SK-N-SH (cell line): ENCODE measurements around the gene MRPL54. TPM values are rescaled to one million over a fixed set of nuclear protein-coding genes. Genes with fewer than 3 reads are reported as not detected.

Experiments
- CTCF ChIA-PET: fragments of 300-600, 350-600 bp; formaldehyde crosslinking; extraction: SDS; loops from one replicate; lab custom pipeline; 2021; lab: Yijun Ruan, JAX
- POLR2A ChIA-PET: fragments of 350-600 bp; sonication (Branson Sonifier 250); formaldehyde crosslinking; extraction: SDS; loops from one replicate; lab custom pipeline; 2020; ENCODE audit warnings: antibody characterized with exemption, inconsistent platforms; lab: Yijun Ruan, JAX
- DNase-seq: peaks from one replicate; pipeline ENCODE4 v3.0.0; 2012
- H2AFZ ChIP-seq: fragments of 200-600 bp; sonication (generic); 2 replicates; pipeline ENCODE4 v1.8.1; 2016; ENCODE audit warnings: antibody characterized with exemption, mild to moderate bottlenecking, low read depth
- H3F3A ChIP-seq: fragments of 200-600 bp; sonication (generic); replicated peaks from 2 replicates; pipeline ENCODE3; 2016; ENCODE audit warnings: antibody characterized with exemption, mild to moderate bottlenecking; ENCODE audit not compliant: insufficient read depth
- H3K27ac ChIP-seq, 2 experiments: fragments of 200-500 bp in 1 of 2; fragments of 200-600 bp in 1 of 2; sonication (Bioruptor generic) in 1 of 2; sonication (generic), shearing (Covaris generic) in 1 of 2; 2 replicates each; pipeline versions ENCODE4 v1.5.1 to v1.6.1; 2014 to 2016; ENCODE audit warnings: low read depth in 2 of 2, inconsistent platforms in 1 of 2, low read length in 1 of 2, mild to moderate bottlenecking in 1 of 2, mixed read lengths in 1 of 2
- H3K27me3 ChIP-seq: fragments of 200-600 bp; sonication (generic), shearing (Covaris generic); 2 replicates; pipeline ENCODE4 v1.6.1; 2016; ENCODE audit warnings: mixed run types; ENCODE audit not compliant: insufficient read depth
- H3K36me3 ChIP-seq, 2 experiments: fragments of 200-500 bp in 1 of 2; fragments of 200-600 bp in 1 of 2; sonication (Bioruptor generic) in 1 of 2; sonication (generic) in 1 of 2; replicated peaks in 1 of 2; 2 replicates each; pipeline versions ENCODE3 to v1.5.1; 2014 to 2016; ENCODE audit warnings: low read length in 1 of 2, mild to moderate bottlenecking in 1 of 2; ENCODE audit not compliant: insufficient read depth in 2 of 2, control insufficient read depth in 1 of 2
- H3K4me1 ChIP-seq, 2 experiments: fragments of 200-500 bp in 1 of 2; fragments of 200-600 bp in 1 of 2; sonication (Bioruptor generic) in 1 of 2; sonication (generic), shearing (Covaris generic) in 1 of 2; 2 replicates each; pipeline versions ENCODE4 v1.5.1 to v1.6.1; 2014 to 2016; ENCODE audit warnings: low read depth in 1 of 2, low read length in 1 of 2, mixed run types in 1 of 2; ENCODE audit not compliant: insufficient read depth in 2 of 2, control insufficient read depth in 1 of 2
- H3K4me2 ChIP-seq: fragments of 200-600 bp; sonication (generic), shearing (Covaris generic); 2 replicates; pipeline ENCODE4 v1.6.1; 2017; ENCODE audit warnings: mixed run types
- H3K4me3 ChIP-seq, 2 experiments: fragments of 200-500 bp in 1 of 2; fragments of 200-600 bp in 1 of 2; sonication (Bioruptor generic) in 1 of 2; sonication (generic), shearing (Covaris generic) in 1 of 2; 2 replicates each; pipeline versions ENCODE4 v1.5.1 to v1.8.1; 2014 to 2016; ENCODE audit warnings: low read depth in 2 of 2, inconsistent platforms in 1 of 2, low read length in 1 of 2, mild to moderate bottlenecking in 1 of 2, mixed read lengths in 1 of 2, moderate library complexity in 1 of 2
- H3K79me2 ChIP-seq: fragments of 200-600 bp; sonication (generic); 2 replicates; pipeline ENCODE4 v1.8.1; 2017; ENCODE audit warnings: mild to moderate bottlenecking; ENCODE audit not compliant: insufficient read depth
- H3K9ac ChIP-seq: fragments of 200-600 bp; sonication (generic); 2 replicates; pipeline ENCODE4 v1.6.1; 2017; ENCODE audit warnings: mixed run types
- H3K9me2 ChIP-seq: fragments of 200-600 bp; sonication (generic); 2 replicates; pipeline ENCODE4 v1.6.1; 2017; ENCODE audit warnings: mixed run types
- H3K9me3 ChIP-seq: fragments of 200-600 bp; sonication (generic); 2 replicates; pipeline ENCODE4 v1.6.1; 2017; ENCODE audit warnings: mixed run types, mild to moderate bottlenecking, moderate library complexity
- H4K20me1 ChIP-seq: fragments of 200-600 bp; sonication (generic); 2 replicates; pipeline ENCODE4 v1.6.1; 2017; ENCODE audit warnings: mild to moderate bottlenecking, mixed run types; ENCODE audit not compliant: insufficient read depth
- EZH2phosphoT487 ChIP-seq: fragments of 200-600 bp; sonication (generic); IDR thresholded peaks from 2 replicates; pipeline ENCODE4 v1.6.1; 2017; ENCODE audit warnings: low read depth, mixed run types, mild to moderate bottlenecking, antibody characterized with exemption, moderate library complexity, borderline replicate concordance
- FOXM1 ChIP-seq: IDR thresholded peaks from 2 replicates; pipeline ENCODE4 v1.4.0; 2012; ENCODE audit warnings: low read depth, mild to moderate bottlenecking
- GATA2 ChIP-seq: sonication (generic); formaldehyde crosslinking; IDR thresholded peaks from 2 replicates; pipeline ENCODE4 v1.5.0; 2020; ENCODE audit warnings: mild to moderate bottlenecking, missing genetic modification reagents
- POLR2AphosphoS5 ChIP-seq: IDR thresholded peaks from 2 replicates; pipeline ENCODE4 v1.6.1; 2012; ENCODE audit warnings: low read depth, low read length
- RCOR1 ChIP-seq: fragments of 150-350 bp; IDR thresholded peaks from 2 replicates; pipeline ENCODE4 v1.6.1; 2017; ENCODE audit warnings: antibody characterized with exemption, low read length
- RFX5 ChIP-seq: IDR thresholded peaks from 2 replicates; pipeline ENCODE4 v1.6.1; 2012; ENCODE audit warnings: mild to moderate bottlenecking, improper control_type of control experiment, low read length
- RXRA ChIP-seq: IDR thresholded peaks from 2 replicates; pipeline ENCODE4 v1.4.0; 2012; ENCODE audit warnings: low read depth, mild to moderate bottlenecking, borderline replicate concordance
- SIN3A ChIP-seq: IDR thresholded peaks from 2 replicates; pipeline ENCODE4 v1.6.1; 2012; ENCODE audit warnings: low read depth, mild to moderate bottlenecking, low read length, moderate library complexity, borderline replicate concordance
- SMC3 ChIP-seq: IDR thresholded peaks from 2 replicates; pipeline ENCODE4 v1.6.1; 2012; ENCODE audit warnings: low read depth, low read length, improper control_type of control experiment
- TCF12 ChIP-seq: IDR thresholded peaks from 2 replicates; pipeline ENCODE4 v1.4.0; 2012
- WGBS: methylation state at CpG from one replicate; pipeline ENCODE4 v1.1.6; 2017; ENCODE audit warnings: low lambda C conversion rate; 5-methylcytosine and 5-hydroxymethylcytosine counted together
- polyA plus RNA-seq, 3 experiments: library from polyadenylated mRNA; depleted of rRNA; stranded (reverse); fragments of >200 nt; gene quantifications; 2 replicates each; pipeline ENCODE4 v1.2.3, GENCODE V29; 2012
- TF ChIP-seq, protein P1 (sequence below): IDR thresholded peaks from 2 replicates; pipeline ENCODE4 v1.4.0; 2012; ENCODE audit warnings: low read depth, borderline replicate concordance
- TF ChIP-seq, protein P2 (sequence below): IDR thresholded peaks from 2 replicates; pipeline ENCODE4; 2012
- TF ChIP-seq, protein P3 (sequence below): IDR thresholded peaks from 2 replicates; pipeline ENCODE4 v1.6.1; 2012; ENCODE audit warnings: mild to moderate bottlenecking, low read depth, low read length, moderate library complexity
- TF ChIP-seq, protein P4 (sequence below): fragments of 150-350 bp; IDR thresholded peaks from 2 replicates; pipeline ENCODE4 v1.6.1; 2017; ENCODE audit warnings: antibody characterized with exemption, low read length, low read depth, borderline replicate concordance

The MRPL54 gene
- polyA plus RNA-seq, 1 of the 3 experiments (the other 2 are of a cell fraction) = 125 TPM

DNA sequence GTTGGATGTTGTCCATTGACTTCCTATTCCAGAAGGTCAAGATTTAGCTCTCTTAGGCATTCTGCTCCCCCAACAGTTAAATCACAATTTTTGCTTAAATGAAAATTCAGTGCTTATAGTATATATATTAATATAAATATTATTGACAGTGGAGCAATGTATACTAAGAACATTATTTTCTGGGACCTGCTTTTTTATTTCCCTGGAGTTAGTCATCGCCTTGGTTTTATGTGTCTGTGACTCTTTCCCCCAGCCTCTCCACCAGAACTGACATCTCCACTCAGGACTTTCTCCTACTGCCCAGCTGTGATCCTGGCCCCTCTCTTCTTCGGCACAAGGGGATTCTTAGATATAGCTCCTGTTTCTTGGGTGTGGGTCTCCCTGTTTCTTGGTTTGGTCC lies 33.9 kb downstream of the MRPL54 start:
- ChIA-PET CTCF (interaction anchor here (1.0 to 1.2 kb wide), 2 partner anchors 12 to 26 kb away, joined by 3 to 5 read pairs; no protein-coding TSS in a partner anchor), POLR2A (interaction anchor here (0.6 kb wide), 1 partner anchor 846 kb away, joined by 3 read pairs; no protein-coding TSS in a partner anchor)
- Histone ChIP-seq H3F3A (no peaks in the 10 kb centered on the region), H3K79me2 (no peaks in the 10 kb centered on the region), H4K20me1 (no peaks in the 10 kb centered on the region), H3K4me2 (no peak overlapping the region), H3K9me3 (no peaks in the 10 kb centered on the region), H3K27ac (no peak overlapping the region), H3K36me3 (no peaks in the 10 kb centered on the region), H2AFZ (no peak overlapping the region), H3K4me1 (peaks cover 0 to 2% of the 10 kb centered on the region in 2 experiments; a peak in 1 of 4 replicates), H3K4me3 (no peak overlapping the region), H3K9me2 (no peaks in the 10 kb centered on the region), H3K9ac (no peak overlapping the region), H3K27me3 (peaks cover 13% of the 10 kb centered on the region; the same call in 1 of the 2 replicates)
- TF ChIP-seq RCOR1 (no peak), TCF12 (no peak), RXRA (no peak), SMC3 (no peak), RFX5 (no peak), POLR2AphosphoS5 (no peak), FOXM1 (no peak), EZH2phosphoT487 (no peak), SIN3A (no peak), GATA2 (CRISPR knock-in tag) (no peak)
- TF ChIP-seq, protein P1, sequence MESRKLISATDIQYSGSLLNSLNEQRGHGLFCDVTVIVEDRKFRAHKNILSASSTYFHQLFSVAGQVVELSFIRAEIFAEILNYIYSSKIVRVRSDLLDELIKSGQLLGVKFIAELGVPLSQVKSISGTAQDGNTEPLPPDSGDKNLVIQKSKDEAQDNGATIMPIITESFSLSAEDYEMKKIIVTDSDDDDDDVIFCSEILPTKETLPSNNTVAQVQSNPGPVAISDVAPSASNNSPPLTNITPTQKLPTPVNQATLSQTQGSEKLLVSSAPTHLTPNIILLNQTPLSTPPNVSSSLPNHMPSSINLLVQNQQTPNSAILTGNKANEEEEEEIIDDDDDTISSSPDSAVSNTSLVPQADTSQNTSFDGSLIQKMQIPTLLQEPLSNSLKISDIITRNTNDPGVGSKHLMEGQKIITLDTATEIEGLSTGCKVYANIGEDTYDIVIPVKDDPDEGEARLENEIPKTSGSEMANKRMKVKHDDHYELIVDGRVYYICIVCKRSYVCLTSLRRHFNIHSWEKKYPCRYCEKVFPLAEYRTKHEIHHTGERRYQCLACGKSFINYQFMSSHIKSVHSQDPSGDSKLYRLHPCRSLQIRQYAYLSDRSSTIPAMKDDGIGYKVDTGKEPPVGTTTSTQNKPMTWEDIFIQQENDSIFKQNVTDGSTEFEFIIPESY = no peak
- TF ChIP-seq, protein P2, sequence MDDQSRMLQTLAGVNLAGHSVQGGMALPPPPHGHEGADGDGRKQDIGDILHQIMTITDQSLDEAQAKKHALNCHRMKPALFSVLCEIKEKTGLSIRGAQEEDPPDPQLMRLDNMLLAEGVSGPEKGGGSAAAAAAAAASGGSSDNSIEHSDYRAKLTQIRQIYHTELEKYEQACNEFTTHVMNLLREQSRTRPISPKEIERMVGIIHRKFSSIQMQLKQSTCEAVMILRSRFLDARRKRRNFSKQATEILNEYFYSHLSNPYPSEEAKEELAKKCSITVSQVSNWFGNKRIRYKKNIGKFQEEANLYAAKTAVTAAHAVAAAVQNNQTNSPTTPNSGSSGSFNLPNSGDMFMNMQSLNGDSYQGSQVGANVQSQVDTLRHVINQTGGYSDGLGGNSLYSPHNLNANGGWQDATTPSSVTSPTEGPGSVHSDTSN = no peak
- TF ChIP-seq, protein P3, sequence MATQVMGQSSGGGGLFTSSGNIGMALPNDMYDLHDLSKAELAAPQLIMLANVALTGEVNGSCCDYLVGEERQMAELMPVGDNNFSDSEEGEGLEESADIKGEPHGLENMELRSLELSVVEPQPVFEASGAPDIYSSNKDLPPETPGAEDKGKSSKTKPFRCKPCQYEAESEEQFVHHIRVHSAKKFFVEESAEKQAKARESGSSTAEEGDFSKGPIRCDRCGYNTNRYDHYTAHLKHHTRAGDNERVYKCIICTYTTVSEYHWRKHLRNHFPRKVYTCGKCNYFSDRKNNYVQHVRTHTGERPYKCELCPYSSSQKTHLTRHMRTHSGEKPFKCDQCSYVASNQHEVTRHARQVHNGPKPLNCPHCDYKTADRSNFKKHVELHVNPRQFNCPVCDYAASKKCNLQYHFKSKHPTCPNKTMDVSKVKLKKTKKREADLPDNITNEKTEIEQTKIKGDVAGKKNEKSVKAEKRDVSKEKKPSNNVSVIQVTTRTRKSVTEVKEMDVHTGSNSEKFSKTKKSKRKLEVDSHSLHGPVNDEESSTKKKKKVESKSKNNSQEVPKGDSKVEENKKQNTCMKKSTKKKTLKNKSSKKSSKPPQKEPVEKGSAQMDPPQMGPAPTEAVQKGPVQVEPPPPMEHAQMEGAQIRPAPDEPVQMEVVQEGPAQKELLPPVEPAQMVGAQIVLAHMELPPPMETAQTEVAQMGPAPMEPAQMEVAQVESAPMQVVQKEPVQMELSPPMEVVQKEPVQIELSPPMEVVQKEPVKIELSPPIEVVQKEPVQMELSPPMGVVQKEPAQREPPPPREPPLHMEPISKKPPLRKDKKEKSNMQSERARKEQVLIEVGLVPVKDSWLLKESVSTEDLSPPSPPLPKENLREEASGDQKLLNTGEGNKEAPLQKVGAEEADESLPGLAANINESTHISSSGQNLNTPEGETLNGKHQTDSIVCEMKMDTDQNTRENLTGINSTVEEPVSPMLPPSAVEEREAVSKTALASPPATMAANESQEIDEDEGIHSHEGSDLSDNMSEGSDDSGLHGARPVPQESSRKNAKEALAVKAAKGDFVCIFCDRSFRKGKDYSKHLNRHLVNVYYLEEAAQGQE = no peak
- TF ChIP-seq, protein P4, sequence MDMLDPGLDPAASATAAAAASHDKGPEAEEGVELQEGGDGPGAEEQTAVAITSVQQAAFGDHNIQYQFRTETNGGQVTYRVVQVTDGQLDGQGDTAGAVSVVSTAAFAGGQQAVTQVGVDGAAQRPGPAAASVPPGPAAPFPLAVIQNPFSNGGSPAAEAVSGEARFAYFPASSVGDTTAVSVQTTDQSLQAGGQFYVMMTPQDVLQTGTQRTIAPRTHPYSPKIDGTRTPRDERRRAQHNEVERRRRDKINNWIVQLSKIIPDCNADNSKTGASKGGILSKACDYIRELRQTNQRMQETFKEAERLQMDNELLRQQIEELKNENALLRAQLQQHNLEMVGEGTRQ = no peak
- 33% methylated on average over 2 of the region's 2 CpGs for WGBS
- no peak for DNase-seq
